ENCODE data around the gene ZNF407. TPM values are rescaled to one million over a fixed set of nuclear protein-coding genes. Genes with fewer than 3 reads are reported as not detected.

The ZNF407 gene
- total and polyA plus RNA-seq, 2 experiments from 2014 or later = 2.1 to 10.4 TPM

- Histone ChIP-seq H2AFZ (no peak overlapping the region), H3K27me3 (ENCODE audit: insufficient read depth) (no peaks in the 10 kb centered on the region), H4K20me1 (replicated peaks; ENCODE audit: insufficient read depth) (no peaks in the 10 kb centered on the region), H3K4me3 (no peak overlapping the region), H3K4me1 (ENCODE audit: insufficient read depth) (no peaks in the 10 kb centered on the region), H3K79me2 (replicated peaks; ENCODE audit: insufficient read depth) (no peaks in the 10 kb centered on the region), H3K27ac (ENCODE audit: low read depth) (no peak overlapping the region), H3K9me2 (ENCODE audit: insufficient read depth) (no peaks in the 10 kb centered on the region), H3K4me2 (no peak overlapping the region), H3K36me3 (ENCODE audit: insufficient read depth) (no peaks in the 10 kb centered on the region), H3F3A (replicated peaks; ENCODE audit: low read depth) (no peaks in the 10 kb centered on the region)
- Mint-ChIP-seq H3K27ac (no peak overlapping the region), H3K27me3 (ENCODE audit: insufficient read depth, low read depth, poor library complexity) (no peaks in the 10 kb centered on the region), H3K9me3 (no peaks in the 10 kb centered on the region), H3K4me3 (no peak overlapping the region), H3K36me3 (ENCODE audit: low read depth) (no peaks in the 10 kb centered on the region), H3K4me1 (no peaks in the 10 kb centered on the region)
- ATAC-seq (no peak), DNase-seq (ENCODE audit: low spot score) (no peak)
- no peak for TF ChIP-seq STAT1 (IDR thresholded peaks at IDR 0.05; ENCODE audit: unreplicated experiment)
Measured at GRCh38 chr18:74849301-74849700, 251.6 kb downstream of the ZNF407 start.

- no peaks in the 10 kb centered on the region for H3K36me3 ChIP-seq (ENCODE audit: insufficient read depth)
- peaks cover 9% of the 10 kb centered on the region; the same call in 1 of the 2 replicates for H3K4me1 ChIP-seq (ENCODE audit: insufficient read depth)
- Mint-ChIP-seq H3K27ac (no peak overlapping the region), H3K9me3 (no peaks in the 10 kb centered on the region), H3K4me1 (peaks cover 8% of the 10 kb centered on the region), H3K27me3 (ENCODE audit: insufficient read depth, low read depth, poor library complexity) (no peaks in the 10 kb centered on the region), H3K36me3 (ENCODE audit: low read depth) (no peaks in the 10 kb centered on the region), H3K4me3 (no peak overlapping the region)
- H3K9me2 ChIP-seq (ENCODE audit: insufficient read depth) = no peaks in the 10 kb centered on the region
- DNase-seq (ENCODE audit: low spot score) (no peak), ATAC-seq (no peak)
- no peak overlapping the region for H2AFZ ChIP-seq
- no peak overlapping the region for H3K4me2 ChIP-seq
- no peaks in the 10 kb centered on the region for H3K27me3 ChIP-seq (ENCODE audit: insufficient read depth)
- H3F3A ChIP-seq (replicated peaks; ENCODE audit: low read depth) = no peaks in the 10 kb centered on the region
- H3K27ac ChIP-seq (ENCODE audit: low read depth) = no peak overlapping the region
- no peaks in the 10 kb centered on the region for H4K20me1 ChIP-seq (replicated peaks; ENCODE audit: insufficient read depth)
- no peak overlapping the region for H3K4me3 ChIP-seq
- H3K79me2 ChIP-seq (replicated peaks; ENCODE audit: insufficient read depth) = no peaks in the 10 kb centered on the region
- no peak for TF ChIP-seq JUNB (IDR thresholded peaks at IDR 0.05; ENCODE audit: unreplicated experiment)
- TF ChIP-seq ZNF114 (CRISPR knock-in tag; IDR thresholded peaks at IDR 0.05) = no peak
- TF ChIP-seq ETS1 (IDR thresholded peaks at IDR 0.05) = no peak
- no peak for TF ChIP-seq EZH2 (IDR thresholded peaks at IDR 0.05; ENCODE audit: low read depth, unreplicated experiment)
- TF ChIP-seq CREB1 (CRISPR knock-in tag; IDR thresholded peaks at IDR 0.05; ENCODE audit: low read depth) = no peak
- no peak for TF ChIP-seq POLR2AphosphoS5 (IDR thresholded peaks at IDR 0.05; ENCODE audit: low read depth)
- no peak for TF ChIP-seq ZNF331 (CRISPR knock-in tag; IDR thresholded peaks at IDR 0.05; ENCODE audit: low read depth)
- no peak for TF ChIP-seq REST (IDR thresholded peaks at IDR 0.05; ENCODE audit: unreplicated experiment)
- TF ChIP-seq NANOG (IDR thresholded peaks at IDR 0.05; ENCODE audit: borderline replicate concordance) = no peak
- no peak for TF ChIP-seq STAT1 (IDR thresholded peaks at IDR 0.05; ENCODE audit: unreplicated experiment)
- no peak for TF ChIP-seq EZH2phosphoT487 (IDR thresholded peaks at IDR 0.05; ENCODE audit: unreplicated experiment)
- TF ChIP-seq CTCF (conservative IDR thresholded peaks at IDR 0.05; ENCODE audit: low read depth in 2 of 2) = no peak
Measured at GRCh38 chr18:74856434-74856833, 258.8 kb downstream of the ZNF407 start.
